Neural cell (in vitro differentiated cells): ENCODE measurements around the gene ENOX1. TPM values are rescaled to one million over a fixed set of nuclear protein-coding genes. Genes with fewer than 3 reads are reported as not detected.

Experiments
- H2AFZ ChIP-seq: fragments of 200-600, 300-800 bp; sonication (generic), shearing (Covaris generic); 2 replicates; pipeline ENCODE4 v1.6.0; 2014; ENCODE audit warnings: low read depth, mild to moderate bottlenecking, antibody characterized with exemption, low read length, moderate library complexity
- H3F3A ChIP-seq: fragments of 200-600 bp; shearing (Covaris generic); 2 replicates; pipeline ENCODE4 v1.6.1; 2016; ENCODE audit warnings: mild to moderate bottlenecking, moderate library complexity, mixed read lengths, antibody characterized with exemption, low read length; ENCODE audit not compliant: insufficient read depth, poor library complexity, severe bottlenecking
- H3K27ac ChIP-seq: fragments of 200-600, 300-800 bp; sonication (generic), shearing (Covaris generic); 2 replicates; pipeline ENCODE4 v1.5.1; 2014; ENCODE audit warnings: mild to moderate bottlenecking, low read length, moderate library complexity
- H3K27me3 ChIP-seq: fragments of 300-800, 200-600 bp; sonication (generic), shearing (Covaris generic); 2 replicates; pipeline ENCODE4 v1.6.0; 2014; ENCODE audit warnings: mild to moderate bottlenecking, low read depth, low read length, moderate library complexity; ENCODE audit not compliant: insufficient read depth
- H3K36me3 ChIP-seq: fragments of 300-800, 200-600 bp; sonication (generic), shearing (Covaris generic); 2 replicates; pipeline ENCODE4 v1.5.1; 2014; ENCODE audit warnings: mild to moderate bottlenecking, antibody characterized with exemption, low read length, moderate library complexity; ENCODE audit not compliant: insufficient read depth
- H3K4me2 ChIP-seq: fragments of 300-800, 200-600 bp; sonication (generic), shearing (Covaris generic); 2 replicates; pipeline ENCODE4 v1.6.0; 2014; ENCODE audit warnings: mild to moderate bottlenecking, low read length
- H3K4me3 ChIP-seq: fragments of 300-800, 200-600 bp; sonication (generic), shearing (Covaris generic); 2 replicates; pipeline ENCODE4 v1.5.1; 2014; ENCODE audit warnings: mild to moderate bottlenecking, low read length, moderate library complexity
- H3K79me2 ChIP-seq: fragments of 200-600 bp; shearing (Covaris generic); replicated peaks from 2 replicates; pipeline ENCODE4 v1.6.0; 2014; ENCODE audit warnings: mild to moderate bottlenecking, low read length, moderate library complexity; ENCODE audit not compliant: insufficient read depth
- H3K9ac ChIP-seq: fragments of 300-800, 200-600 bp; sonication (generic), shearing (Covaris generic); 2 replicates; pipeline ENCODE4 v1.6.1; 2016; ENCODE audit warnings: mild to moderate bottlenecking, low read length, mixed read lengths
- H3K9me2 ChIP-seq: fragments of 200-600 bp; shearing (Covaris generic); 2 replicates; pipeline ENCODE4 v1.6.1; 2016; ENCODE audit warnings: mild to moderate bottlenecking, low read length, mixed read lengths; ENCODE audit not compliant: insufficient read depth
- H3K9me3 ChIP-seq: fragments of 200-600, 300-800 bp; sonication (generic), shearing (Covaris generic); 2 replicates; pipeline ENCODE4 v1.6.1; 2016; ENCODE audit warnings: mild to moderate bottlenecking, mixed run types, low read length, moderate library complexity, mixed read lengths
- H4K20me1 ChIP-seq: fragments of 200-600 bp; shearing (Covaris generic); 2 replicates; pipeline ENCODE4 v1.6.1; 2016; ENCODE audit warnings: mild to moderate bottlenecking, mixed run types; ENCODE audit not compliant: insufficient read depth
- CTCF ChIP-seq: fragments of 450-650 bp; IDR thresholded peaks from 2 replicates; pipeline ENCODE4 v1.5.1; 2014; ENCODE audit warnings: antibody characterized with exemption, mild to moderate bottlenecking, moderate library complexity; ENCODE audit not compliant: poor library complexity, severe bottlenecking
- EP300 ChIP-seq: fragments of 450-650 bp; conservative IDR thresholded peaks from 2 replicates; pipeline ENCODE4 v1.6.1; 2014; ENCODE audit warnings: antibody characterized with exemption, mild to moderate bottlenecking, moderate library complexity; ENCODE audit not compliant: poor library complexity, severe bottlenecking
- EZH2 ChIP-seq: fragments of 200-600, 300-800 bp; shearing (Covaris generic), sonication (generic); IDR thresholded peaks from 2 replicates; pipeline ENCODE4 v1.6.1; 2014; ENCODE audit warnings: antibody characterized with exemption, low read length, borderline replicate concordance, mild to moderate bottlenecking; ENCODE audit not compliant: insufficient read depth, poor library complexity, severe bottlenecking
- MXI1 ChIP-seq: fragments of 450-650 bp; conservative IDR thresholded peaks from 2 replicates; pipeline ENCODE4 v1.6.1; 2014; ENCODE audit warnings: antibody characterized with exemption, mild to moderate bottlenecking; ENCODE audit not compliant: poor library complexity, severe bottlenecking
- POLR2AphosphoS5 ChIP-seq: IDR thresholded peaks from 2 replicates; pipeline ENCODE4 v1.6.1; 2012
- RAD21 ChIP-seq: fragments of 450-650 bp; conservative IDR thresholded peaks from 2 replicates; pipeline ENCODE4 v1.6.1; 2014; ENCODE audit warnings: antibody characterized with exemption, mild to moderate bottlenecking, moderate library complexity
- SMC3 ChIP-seq: fragments of 450-650 bp; conservative IDR thresholded peaks from 2 replicates; pipeline ENCODE4 v1.6.1; 2014; ENCODE audit warnings: antibody characterized with exemption, mild to moderate bottlenecking, moderate library complexity; ENCODE audit not compliant: poor library complexity
- TAF1 ChIP-seq: IDR thresholded peaks from 2 replicates; pipeline ENCODE4 v1.6.1; 2012; ENCODE audit warnings: low read depth
- polyA plus RNA-seq: library from polyadenylated mRNA; depleted of rRNA; stranded (reverse); fragments of >200 nt; gene quantifications from 2 replicates; pipeline ENCODE4 v1.2.3, GENCODE V29; 2014
- TF ChIP-seq, protein P1 (sequence below): IDR thresholded peaks from 2 replicates; pipeline ENCODE4 v1.6.1; 2012; ENCODE audit warnings: borderline replicate concordance

Gene ENOX1
- polyA plus RNA-seq, 1 donor from 2014 or later: 42.6 TPM

DNA sequence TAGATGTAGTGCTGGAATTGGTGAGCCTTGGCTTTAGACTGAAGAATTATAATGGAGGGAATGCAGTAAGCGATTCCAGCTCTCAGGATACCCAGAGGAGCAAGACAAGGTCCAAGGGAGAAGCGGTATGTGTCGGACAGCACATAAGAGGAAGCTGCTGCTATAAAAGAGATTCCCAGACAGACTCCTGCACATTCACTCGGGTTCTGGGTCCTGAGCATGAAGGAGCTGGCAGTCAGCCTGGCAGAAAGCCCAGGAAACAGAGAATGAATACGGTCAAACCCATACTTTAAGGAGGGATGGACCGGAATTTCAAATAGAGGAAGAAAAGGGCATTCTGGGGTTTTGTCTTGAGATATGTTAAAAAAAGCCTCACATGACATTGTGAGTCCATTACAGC, 455.1 kb downstream of the ENOX1 start:
- no peak overlapping the region for H3K4me3 ChIP-seq
- H3K36me3 ChIP-seq: peaks cover 4% of the 10 kb centered on the region
- no peak overlapping the region for H3K27ac ChIP-seq
- TF ChIP-seq SMC3: no peak
- no peak for TF ChIP-seq POLR2AphosphoS5
- no peak for TF ChIP-seq TAF1
- no peak for TF ChIP-seq EZH2
- H3F3A ChIP-seq: no peaks in the 10 kb centered on the region
- no peaks in the 10 kb centered on the region for H4K20me1 ChIP-seq
- H3K4me2 ChIP-seq: no peak overlapping the region
- H3K79me2 ChIP-seq: no peaks in the 10 kb centered on the region
- H3K9me3 ChIP-seq: no peaks in the 10 kb centered on the region
- H3K9ac ChIP-seq: no peak overlapping the region
- no peaks in the 10 kb centered on the region for H3K9me2 ChIP-seq
- no peak overlapping the region for H2AFZ ChIP-seq
- no peaks in the 10 kb centered on the region for H3K27me3 ChIP-seq

DNA sequence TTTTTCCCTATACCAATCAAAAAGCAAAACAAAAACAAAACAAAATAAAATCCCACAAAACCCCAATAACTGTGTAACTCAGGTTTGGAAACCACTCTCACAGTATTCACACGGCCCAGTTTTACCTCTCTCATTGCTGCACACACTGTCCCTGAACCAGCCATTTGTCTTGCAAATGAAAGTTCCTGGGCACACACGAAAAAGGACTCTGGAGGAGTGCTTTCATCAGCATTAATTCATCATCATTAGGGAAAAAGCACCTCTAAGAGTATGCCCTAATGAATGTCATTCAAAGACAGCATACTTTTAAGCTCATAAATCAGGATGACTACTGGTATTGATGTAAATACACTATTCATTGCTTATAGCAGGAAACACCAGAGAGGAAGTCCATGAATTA, 457.1 kb downstream of the ENOX1 start:
- no peaks in the 10 kb centered on the region for H3K9me2 ChIP-seq
- no peaks in the 10 kb centered on the region for H4K20me1 ChIP-seq
- H3F3A ChIP-seq: no peaks in the 10 kb centered on the region
- no peak overlapping the region for H3K4me2 ChIP-seq
- H2AFZ ChIP-seq: no peak overlapping the region
- H3K27me3 ChIP-seq: no peaks in the 10 kb centered on the region
- no peak for TF ChIP-seq TAF1
- TF ChIP-seq RAD21: no peak
- no peak for TF ChIP-seq MXI1
- TF ChIP-seq, protein P1, sequence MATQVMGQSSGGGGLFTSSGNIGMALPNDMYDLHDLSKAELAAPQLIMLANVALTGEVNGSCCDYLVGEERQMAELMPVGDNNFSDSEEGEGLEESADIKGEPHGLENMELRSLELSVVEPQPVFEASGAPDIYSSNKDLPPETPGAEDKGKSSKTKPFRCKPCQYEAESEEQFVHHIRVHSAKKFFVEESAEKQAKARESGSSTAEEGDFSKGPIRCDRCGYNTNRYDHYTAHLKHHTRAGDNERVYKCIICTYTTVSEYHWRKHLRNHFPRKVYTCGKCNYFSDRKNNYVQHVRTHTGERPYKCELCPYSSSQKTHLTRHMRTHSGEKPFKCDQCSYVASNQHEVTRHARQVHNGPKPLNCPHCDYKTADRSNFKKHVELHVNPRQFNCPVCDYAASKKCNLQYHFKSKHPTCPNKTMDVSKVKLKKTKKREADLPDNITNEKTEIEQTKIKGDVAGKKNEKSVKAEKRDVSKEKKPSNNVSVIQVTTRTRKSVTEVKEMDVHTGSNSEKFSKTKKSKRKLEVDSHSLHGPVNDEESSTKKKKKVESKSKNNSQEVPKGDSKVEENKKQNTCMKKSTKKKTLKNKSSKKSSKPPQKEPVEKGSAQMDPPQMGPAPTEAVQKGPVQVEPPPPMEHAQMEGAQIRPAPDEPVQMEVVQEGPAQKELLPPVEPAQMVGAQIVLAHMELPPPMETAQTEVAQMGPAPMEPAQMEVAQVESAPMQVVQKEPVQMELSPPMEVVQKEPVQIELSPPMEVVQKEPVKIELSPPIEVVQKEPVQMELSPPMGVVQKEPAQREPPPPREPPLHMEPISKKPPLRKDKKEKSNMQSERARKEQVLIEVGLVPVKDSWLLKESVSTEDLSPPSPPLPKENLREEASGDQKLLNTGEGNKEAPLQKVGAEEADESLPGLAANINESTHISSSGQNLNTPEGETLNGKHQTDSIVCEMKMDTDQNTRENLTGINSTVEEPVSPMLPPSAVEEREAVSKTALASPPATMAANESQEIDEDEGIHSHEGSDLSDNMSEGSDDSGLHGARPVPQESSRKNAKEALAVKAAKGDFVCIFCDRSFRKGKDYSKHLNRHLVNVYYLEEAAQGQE: no peak
- TF ChIP-seq CTCF: no peak
- TF ChIP-seq EP300: no peak
- no peak for TF ChIP-seq EZH2
- no peak for TF ChIP-seq POLR2AphosphoS5
- TF ChIP-seq SMC3: no peak
- H3K79me2 ChIP-seq: no peaks in the 10 kb centered on the region
- no peak overlapping the region for H3K27ac ChIP-seq
- peaks cover 4% of the 10 kb centered on the region for H3K36me3 ChIP-seq
- H3K4me3 ChIP-seq: no peak overlapping the region
- H3K9me3 ChIP-seq: no peaks in the 10 kb centered on the region
- H3K9ac ChIP-seq: no peak overlapping the region

DNA sequence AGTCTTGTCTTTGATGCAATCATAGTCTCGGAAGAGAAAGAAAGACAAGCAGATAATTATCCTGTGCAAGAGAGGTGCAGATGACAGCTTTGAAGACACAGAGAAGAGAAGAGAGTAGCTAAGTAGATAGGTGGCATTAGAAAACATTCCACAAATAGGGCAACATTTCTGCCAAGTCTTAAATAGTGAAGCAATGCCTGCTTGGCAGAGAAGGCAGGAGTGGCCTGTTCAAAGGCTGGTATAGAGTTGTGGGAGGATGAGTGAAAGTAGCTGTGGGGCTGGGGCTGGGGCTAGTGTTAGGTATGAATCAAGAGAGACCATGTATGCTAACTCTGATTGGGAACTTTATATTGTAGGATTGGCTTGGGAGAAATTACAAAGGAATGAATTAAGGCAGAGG, 457.9 kb downstream of the ENOX1 start:
- Histone ChIP-seq H2AFZ (no peak overlapping the region), H3K9me3 (no peaks in the 10 kb centered on the region), H3K27me3 (no peaks in the 10 kb centered on the region), H3K36me3 (peaks cover 4% of the 10 kb centered on the region), H3K9ac (no peak overlapping the region), H3K4me3 (no peak overlapping the region), H3K4me2 (no peak overlapping the region), H3K9me2 (no peaks in the 10 kb centered on the region), H4K20me1 (no peaks in the 10 kb centered on the region), H3K79me2 (no peaks in the 10 kb centered on the region), H3K27ac (no peak overlapping the region), H3F3A (no peaks in the 10 kb centered on the region)
- no peak for TF ChIP-seq MXI1
- TF ChIP-seq EZH2: no peak
- no peak for TF ChIP-seq EP300
- no peak for TF ChIP-seq TAF1
- TF ChIP-seq SMC3: no peak
- TF ChIP-seq CTCF: no peak
- TF ChIP-seq POLR2AphosphoS5: no peak
- TF ChIP-seq RAD21: no peak
- TF ChIP-seq, protein P1: no peak
